Subcutaneous adipose tissue (tissue), 4 donors: Measurements from ENCODE around the gene SHROOM3. TPM values are rescaled to one million over a fixed set of nuclear protein-coding genes. Genes with fewer than 3 reads are reported as not detected.

Experiments
- total RNA-seq, 4 donors: library from RNA; depleted of rRNA; stranded (reverse); fragments of >200 nt; gene quantifications; one replicate each; pipeline ENCODE4 v1.1.0, GENCODE V29; 2016
- TF ChIP-seq, protein P1 (sequence below): fragments of 450-650 bp; IDR thresholded peaks from one replicate; pipeline ENCODE4 v1.5.1; 2016; ENCODE audit warnings: low read depth, mild to moderate bottlenecking, control low read depth, antibody characterized with exemption, moderate library complexity

SHROOM3 gene
- total RNA-seq, 4 donors from 2014 or later = 0.22 to 0.38 (median 0.33) TPM; not detected in 1

DNA sequence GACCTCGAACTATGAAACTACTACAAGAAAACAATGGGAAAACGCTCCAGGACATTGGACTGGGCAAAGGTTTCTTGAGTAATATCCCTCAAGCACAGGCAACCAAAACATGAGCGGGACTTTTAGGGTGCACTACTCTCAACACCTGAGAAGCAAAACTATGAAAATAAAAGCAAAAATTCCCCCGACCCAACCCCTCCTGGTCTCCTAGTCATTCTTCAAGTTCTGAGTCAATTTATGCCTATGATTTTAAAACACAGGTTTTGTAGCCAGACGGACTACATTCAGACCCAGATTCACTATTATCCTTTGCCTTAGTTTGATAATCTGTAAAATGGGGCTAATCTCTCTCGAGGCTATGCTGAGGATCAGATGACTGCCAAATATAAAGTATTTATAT lies 365.9 kb downstream of the SHROOM3 start:
- TF ChIP-seq, protein P1, sequence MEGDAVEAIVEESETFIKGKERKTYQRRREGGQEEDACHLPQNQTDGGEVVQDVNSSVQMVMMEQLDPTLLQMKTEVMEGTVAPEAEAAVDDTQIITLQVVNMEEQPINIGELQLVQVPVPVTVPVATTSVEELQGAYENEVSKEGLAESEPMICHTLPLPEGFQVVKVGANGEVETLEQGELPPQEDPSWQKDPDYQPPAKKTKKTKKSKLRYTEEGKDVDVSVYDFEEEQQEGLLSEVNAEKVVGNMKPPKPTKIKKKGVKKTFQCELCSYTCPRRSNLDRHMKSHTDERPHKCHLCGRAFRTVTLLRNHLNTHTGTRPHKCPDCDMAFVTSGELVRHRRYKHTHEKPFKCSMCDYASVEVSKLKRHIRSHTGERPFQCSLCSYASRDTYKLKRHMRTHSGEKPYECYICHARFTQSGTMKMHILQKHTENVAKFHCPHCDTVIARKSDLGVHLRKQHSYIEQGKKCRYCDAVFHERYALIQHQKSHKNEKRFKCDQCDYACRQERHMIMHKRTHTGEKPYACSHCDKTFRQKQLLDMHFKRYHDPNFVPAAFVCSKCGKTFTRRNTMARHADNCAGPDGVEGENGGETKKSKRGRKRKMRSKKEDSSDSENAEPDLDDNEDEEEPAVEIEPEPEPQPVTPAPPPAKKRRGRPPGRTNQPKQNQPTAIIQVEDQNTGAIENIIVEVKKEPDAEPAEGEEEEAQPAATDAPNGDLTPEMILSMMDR = no peak

DNA sequence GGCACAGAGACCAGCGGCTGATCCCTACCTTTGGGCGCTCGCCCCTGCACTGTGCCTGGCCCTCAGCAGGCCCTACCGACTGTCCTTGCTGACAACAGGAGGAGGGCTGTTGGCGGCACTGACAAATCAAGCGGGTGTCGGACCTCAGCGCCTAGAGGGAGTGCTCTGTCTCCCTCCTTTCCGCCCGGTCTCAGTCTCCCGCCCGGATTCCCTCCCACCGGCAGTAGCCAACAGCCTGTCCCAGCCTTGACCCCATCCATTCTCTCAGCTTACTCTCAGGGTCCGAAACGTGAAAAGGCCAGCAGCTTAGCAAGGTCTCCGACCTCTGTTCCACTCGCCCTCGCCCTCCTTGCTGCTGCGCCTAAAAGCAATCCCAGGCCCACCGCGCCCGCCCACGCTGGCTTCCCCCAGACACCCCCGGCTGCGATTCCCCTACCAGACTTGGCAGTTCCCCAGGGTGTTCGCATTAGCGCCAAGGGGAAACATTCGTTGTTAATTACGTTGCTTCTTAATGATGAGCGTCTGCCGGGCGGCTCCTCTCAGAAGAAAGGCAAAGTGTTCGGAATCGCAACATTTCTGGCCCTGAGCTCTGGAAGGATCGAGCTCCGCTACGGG lies 366.7 kb downstream of the SHROOM3 start:
- TF ChIP-seq, protein P1 = no peak

DNA sequence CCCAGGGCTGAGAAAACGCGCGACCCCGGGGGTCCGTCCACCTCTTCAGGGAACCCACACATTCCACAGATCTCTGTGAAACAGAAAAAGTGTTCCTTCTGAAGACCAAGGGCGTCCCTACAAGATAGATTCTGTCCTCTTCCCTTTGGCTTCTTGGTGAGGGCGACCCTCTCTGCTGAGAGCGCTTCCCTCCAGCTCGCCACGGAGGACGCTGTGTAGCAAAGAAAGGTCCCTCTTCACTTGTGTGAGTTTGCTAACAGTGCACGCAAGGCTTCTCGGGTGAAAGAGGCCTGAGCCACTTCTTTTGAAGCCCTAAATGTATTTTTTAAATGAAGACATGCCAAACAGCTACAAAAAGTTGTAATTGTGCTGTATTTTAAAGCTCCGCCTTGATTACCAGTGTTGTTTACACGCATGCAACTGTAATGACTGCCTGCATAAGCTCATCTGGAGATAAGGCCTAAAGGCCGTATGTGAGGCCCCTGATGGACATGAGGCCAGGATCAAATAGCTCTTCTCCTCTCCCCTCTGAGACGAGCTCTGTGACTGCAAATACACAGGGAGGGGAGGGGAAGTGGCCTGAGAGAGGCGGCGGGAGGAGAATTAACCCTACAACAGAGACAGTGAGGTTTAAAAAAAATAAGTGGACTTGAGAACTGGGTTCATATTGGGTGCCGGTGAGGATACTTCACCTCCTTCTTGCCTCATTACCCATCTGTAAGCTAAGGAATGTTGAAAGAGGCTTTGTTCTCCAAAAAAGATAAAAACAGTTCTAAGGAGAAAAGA lies 367.4 kb downstream of the SHROOM3 start:
- TF ChIP-seq, protein P1 = no peak

DNA sequence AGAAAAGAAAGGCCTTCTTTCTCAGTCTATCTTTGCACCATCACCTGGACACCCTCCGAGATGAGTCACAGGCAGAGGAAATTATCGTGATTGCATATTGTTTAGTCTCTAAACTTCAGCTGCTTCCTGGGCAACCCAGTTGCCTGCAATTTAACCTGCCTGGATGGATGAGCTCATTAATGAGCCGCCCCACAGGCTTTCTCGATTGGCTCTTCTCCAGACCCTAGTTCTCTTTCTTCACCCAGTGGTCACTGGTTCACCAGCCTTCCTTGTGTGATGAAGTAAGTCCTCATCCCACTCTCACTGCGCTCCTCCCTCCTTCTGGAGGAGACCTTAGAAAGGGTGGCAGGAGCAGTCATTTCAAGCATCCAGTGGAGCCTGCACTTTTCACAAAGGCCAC lies 368.5 kb downstream of the SHROOM3 start:
- TF ChIP-seq, protein P1 = no peak

DNA sequence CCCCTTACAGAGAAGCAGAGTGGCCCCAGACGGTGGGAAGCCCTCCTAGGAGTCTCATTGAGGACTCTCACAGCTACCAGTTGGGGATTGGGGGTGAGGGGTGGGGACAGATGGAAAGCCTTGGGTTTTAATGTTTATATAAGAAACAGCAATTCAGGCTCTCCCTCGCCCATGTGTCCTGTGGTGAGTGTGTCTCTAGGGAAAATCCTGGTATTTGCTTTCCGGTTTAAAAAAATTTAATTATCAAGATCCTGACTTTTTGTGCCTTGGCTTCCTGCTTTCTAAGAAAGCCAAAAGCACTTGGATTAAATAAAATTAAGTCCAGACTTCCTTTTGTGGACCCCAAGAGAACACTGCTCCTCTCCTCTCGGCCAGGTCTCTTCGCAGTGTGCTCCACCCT lies 369.1 kb downstream of the SHROOM3 start:
- TF ChIP-seq, protein P1 = no peak

DNA sequence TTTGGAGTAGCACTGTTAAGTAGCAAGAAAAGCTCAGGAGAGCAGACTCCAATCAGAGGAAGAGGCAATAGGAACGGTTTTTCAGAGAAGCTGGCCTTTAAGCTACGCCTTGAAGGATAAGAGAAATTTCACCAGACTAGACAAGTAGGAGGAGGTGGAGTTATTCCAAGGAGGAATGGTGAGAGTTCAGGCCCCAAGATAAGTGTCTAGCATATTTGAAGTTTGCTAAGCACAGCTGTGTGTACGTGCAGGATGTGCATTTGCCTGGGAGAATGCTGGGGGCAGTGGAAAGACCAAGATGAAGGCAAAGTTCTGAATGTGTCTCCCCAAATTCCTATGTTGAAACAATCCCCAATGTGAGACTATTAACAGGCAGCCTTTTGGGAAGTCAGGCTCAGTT lies 371.3 kb downstream of the SHROOM3 start:
- TF ChIP-seq, protein P1 = no peak

DNA sequence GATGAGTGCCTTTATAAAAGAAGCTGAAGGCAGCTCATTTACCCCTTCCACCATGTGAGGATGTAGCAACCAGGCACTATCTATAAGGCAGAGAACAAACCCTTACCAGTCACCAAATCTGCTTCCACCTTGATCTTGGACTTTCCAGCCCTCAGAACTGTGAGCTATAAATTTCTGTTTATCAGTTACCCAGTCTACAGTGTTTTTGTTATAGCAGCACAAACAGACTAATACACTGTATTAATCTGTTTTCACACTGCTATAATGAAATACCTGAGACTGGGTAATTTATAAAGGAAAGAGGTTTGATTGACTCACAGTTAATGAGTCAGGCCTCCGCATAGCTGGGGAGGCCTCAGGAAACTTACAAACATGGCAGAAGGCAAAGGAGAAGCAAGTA lies 371.7 kb downstream of the SHROOM3 start:
- TF ChIP-seq, protein P1 = no peak
